ENCODE data around the gene NDST3. TPM values are rescaled to one million over a fixed set of nuclear protein-coding genes. Genes with fewer than 3 reads are reported as not detected.

NDST3 gene
- total and polyA plus RNA-seq, 8 donors: 0.13 to 1.5 (median 0.37) TPM; not detected in 3

DNA sequence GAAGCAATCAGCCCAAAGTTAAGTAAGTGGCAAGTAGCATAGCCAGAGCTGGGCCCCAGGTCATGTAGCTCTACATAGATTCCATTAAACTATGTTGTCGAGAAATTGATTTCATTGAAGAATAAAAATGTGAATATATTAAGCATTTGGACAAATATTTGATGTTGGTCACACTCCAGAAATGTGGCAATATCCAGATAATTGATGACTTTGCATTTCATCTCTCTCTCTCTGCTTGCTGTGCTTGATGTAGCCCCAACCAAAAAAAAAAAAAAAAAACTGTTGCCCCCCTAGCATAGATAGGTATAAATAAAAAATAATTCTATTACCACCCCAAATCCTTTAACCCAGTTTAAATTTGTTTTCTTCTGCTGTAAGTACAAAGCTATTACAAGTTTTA lies 7.5 kb upstream of the NDST3 start:
- no peaks in the 10 kb centered on the region for H3K9me3 ChIP-seq
- no peaks in the 10 kb centered on the region for H3K27me3 ChIP-seq
- no peak overlapping the region for H3K4me3 ChIP-seq
- 59 to 74% (median 73%) methylated on average over 1 of the region's 1 CpG for WGBS, 5 donors
- no peaks in the 10 kb centered on the region for H3K4me1 ChIP-seq
- no peak for DNase-seq
- no peak for TF ChIP-seq EP300 (IDR thresholded peaks at IDR 0.05)
- TF ChIP-seq POLR2A (IDR thresholded peaks at IDR 0.05): no peak
- H3K27ac ChIP-seq: no peak overlapping the region
- intact Hi-C loops (cut with DNase I; ENCODE audit: low total_unique reads): no loop called here
- H3K36me3 ChIP-seq: no peaks in the 10 kb centered on the region

DNA sequence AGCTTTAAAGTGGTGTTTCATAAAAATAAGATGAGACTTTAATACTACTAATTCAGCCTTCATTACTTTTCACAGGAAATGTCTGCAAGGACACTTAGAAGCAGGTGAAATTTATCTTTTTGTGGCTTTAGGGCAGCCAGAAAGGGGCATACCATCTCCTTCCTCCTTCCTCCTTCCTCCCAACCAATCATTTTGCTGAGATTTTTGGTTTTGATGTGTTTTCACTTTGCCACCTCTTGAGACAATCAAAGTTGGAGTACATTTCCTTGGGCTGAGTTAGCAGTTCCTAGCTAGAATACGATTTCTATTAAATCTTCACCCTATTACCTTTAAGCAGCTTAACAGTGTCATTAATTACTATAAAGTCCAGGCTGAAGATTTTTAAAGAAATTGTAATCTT lies 5.1 kb upstream of the NDST3 start:
- Histone ChIP-seq H3K27ac (no peak overlapping the region), H3K4me1 (peaks cover 6 to 15% (median 13%) of the 10 kb centered on the region in 4 donors), H3K9me3 (no peaks in the 10 kb centered on the region), H3K27me3 (peaks cover 0 to 17% (median 12%) of the 10 kb centered on the region in 3 donors), H3K36me3 (no peaks in the 10 kb centered on the region), H3K4me3 (no peak overlapping the region)
- DNase-seq: no peak
- 69 to 89% (median 84%) methylated on average over 1 of the region's 1 CpG for WGBS, 5 donors
- intact Hi-C loops (cut with DNase I; ENCODE audit: low total_unique reads): no loop called here
- TF ChIP-seq POLR2A (IDR thresholded peaks at IDR 0.05) (no peak), POLR2AphosphoS5 (IDR thresholded peaks at IDR 0.05) (no peak), EP300 (IDR thresholded peaks at IDR 0.05) (no peak)
- TF ChIP-seq, protein P1, sequence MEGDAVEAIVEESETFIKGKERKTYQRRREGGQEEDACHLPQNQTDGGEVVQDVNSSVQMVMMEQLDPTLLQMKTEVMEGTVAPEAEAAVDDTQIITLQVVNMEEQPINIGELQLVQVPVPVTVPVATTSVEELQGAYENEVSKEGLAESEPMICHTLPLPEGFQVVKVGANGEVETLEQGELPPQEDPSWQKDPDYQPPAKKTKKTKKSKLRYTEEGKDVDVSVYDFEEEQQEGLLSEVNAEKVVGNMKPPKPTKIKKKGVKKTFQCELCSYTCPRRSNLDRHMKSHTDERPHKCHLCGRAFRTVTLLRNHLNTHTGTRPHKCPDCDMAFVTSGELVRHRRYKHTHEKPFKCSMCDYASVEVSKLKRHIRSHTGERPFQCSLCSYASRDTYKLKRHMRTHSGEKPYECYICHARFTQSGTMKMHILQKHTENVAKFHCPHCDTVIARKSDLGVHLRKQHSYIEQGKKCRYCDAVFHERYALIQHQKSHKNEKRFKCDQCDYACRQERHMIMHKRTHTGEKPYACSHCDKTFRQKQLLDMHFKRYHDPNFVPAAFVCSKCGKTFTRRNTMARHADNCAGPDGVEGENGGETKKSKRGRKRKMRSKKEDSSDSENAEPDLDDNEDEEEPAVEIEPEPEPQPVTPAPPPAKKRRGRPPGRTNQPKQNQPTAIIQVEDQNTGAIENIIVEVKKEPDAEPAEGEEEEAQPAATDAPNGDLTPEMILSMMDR (IDR thresholded peaks at IDR 0.05): no peak

- peak overlapping the region in 3 of 4 donors; percentile 57 to 65 (median 64) for H3K4me3 ChIP-seq
- no peaks in the 10 kb centered on the region for H3K36me3 ChIP-seq
- intact Hi-C loops (cut with DNase I; ENCODE audit: low total_unique reads): no loop called here
- 66 to 74% (median 71%) methylated on average over 2 of the region's 2 CpGs for WGBS, 5 donors
- H3K4me1 ChIP-seq: peaks cover 6 to 17% (median 15%) of the 10 kb centered on the region in 4 donors
- DNase-seq: peak in 1 of 2 donors; percentile 17
- H3K27ac ChIP-seq: no peak overlapping the region
- TF ChIP-seq EP300 (IDR thresholded peaks at IDR 0.05) (no peak), POLR2A (IDR thresholded peaks at IDR 0.05) (no peak), POLR2AphosphoS5 (IDR thresholded peaks at IDR 0.05) (no peak)
- TF ChIP-seq, protein P1 (IDR thresholded peaks at IDR 0.05): no peak
- H3K27me3 ChIP-seq: peaks cover 0 to 21% (median 12%) of the 10 kb centered on the region in 3 donors
- no peaks in the 10 kb centered on the region for H3K9me3 ChIP-seq
Measured at GRCh38 chr4:118032691-118033090, 1.6 kb upstream of the NDST3 start.

DNA sequence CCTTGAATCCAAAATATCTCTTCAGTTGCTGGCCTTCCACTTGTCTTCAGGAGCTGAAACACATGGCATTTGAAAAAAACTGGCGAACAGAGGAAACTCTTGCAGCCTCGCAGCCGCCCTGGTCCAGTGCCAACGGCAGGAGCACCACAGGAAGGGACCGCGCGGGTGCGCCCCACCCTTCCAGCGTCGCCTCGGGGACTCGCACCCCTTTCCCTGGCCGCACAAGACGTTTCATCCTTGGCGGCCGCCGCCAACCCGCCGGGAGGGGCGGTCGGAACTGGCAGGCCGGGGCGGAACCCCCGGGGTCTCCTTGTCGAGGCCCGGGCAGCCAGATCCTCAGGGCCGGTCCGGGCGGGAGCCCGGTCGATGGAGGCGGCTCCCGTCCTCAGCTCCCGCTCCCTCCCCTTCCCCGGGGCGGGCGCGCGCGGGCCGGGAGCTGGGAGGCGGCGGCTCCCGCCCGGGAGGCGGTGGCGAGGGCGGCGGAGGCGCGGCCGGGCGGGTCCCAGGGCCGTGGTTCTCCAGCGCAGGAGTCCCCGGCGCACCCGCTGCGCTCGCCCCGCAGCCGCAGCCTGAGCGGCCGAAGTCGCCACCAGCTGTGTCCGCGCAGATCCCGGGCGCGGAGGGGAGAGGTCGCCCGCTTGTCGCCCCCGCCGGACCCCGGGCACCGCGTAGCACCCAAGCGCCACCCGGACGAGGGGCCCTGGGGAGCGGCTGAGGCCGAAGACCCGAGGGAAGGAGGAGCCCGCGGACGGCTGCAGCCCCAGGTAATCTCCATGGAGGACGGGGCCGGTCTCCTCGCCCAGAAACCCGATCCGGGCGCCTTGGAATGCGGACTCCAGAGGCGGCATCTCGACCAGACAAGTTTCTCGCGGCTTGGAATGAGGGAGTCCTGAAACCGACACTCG lies 886 bp upstream of the NDST3 start:
- intact Hi-C loops (cut with DNase I; ENCODE audit: low total_unique reads): no loop called here
- 1 to 3% (median 1%) methylated on average over 37 to 100 of the region's 100 CpGs for WGBS, 5 donors

More for the DNA sequence above, 886 bp upstream of the NDST3 start:
- Histone ChIP-seq H3K27me3 (peaks cover 0 to 21% (median 12%) of the 10 kb centered on the region in 3 donors), H3K9me3 (no peaks in the 10 kb centered on the region), H3K36me3 (no peaks in the 10 kb centered on the region), H3K4me1 (peaks cover 6 to 17% (median 15%) of the 10 kb centered on the region in 4 donors), H3K27ac (peak overlapping the region; percentile 20 to 71 (median 61)), H3K4me3 (peak overlapping the region; percentile 52 to 65 (median 60))
- TF ChIP-seq POLR2A (IDR thresholded peaks at IDR 0.05): no peak
- no peak for TF ChIP-seq EP300 (IDR thresholded peaks at IDR 0.05)
- TF ChIP-seq POLR2AphosphoS5 (IDR thresholded peaks at IDR 0.05): no peak
- TF ChIP-seq, protein P1 (IDR thresholded peaks at IDR 0.05): no peak
- DNase-seq: peak; percentile 66 to 86
